K562 (cell line): Measurements from ENCODE around the gene ITSN1. TPM values are rescaled to one million over a fixed set of nuclear protein-coding genes. Genes with fewer than 3 reads are reported as not detected.

Experiments used
- ATAC-seq: fragments of 200-7000 bp; cut with Tn5 transposase; 3 replicates; pipeline ENCODE4 v1.9.1; 2020; ENCODE audit warnings: moderate library complexity
- BruUV-seq: library from RNA; stranded (reverse); fragments of 400-500 nt; replicated peaks from 2 replicates; lab custom pipeline; 2021; lab: Mats Ljungman, UMichigan
- CTCF ChIA-PET: fragments of 300-600 bp; formaldehyde crosslinking; extraction: SDS; loops from one replicate; lab custom pipeline; 2021; ENCODE audit warnings: low intra/inter-chr PET ratio; lab: Yijun Ruan, JAX
- POLR2A ChIA-PET: fragments of 300-600, 350-650 bp; sonication (Branson Sonifier 250); formaldehyde crosslinking; extraction: SDS; loops from one replicate; lab custom pipeline; 2021; ENCODE audit warnings: antibody characterized with exemption, inconsistent platforms; lab: Yijun Ruan, JAX
- DNase-seq, 4 experiments: peaks; one replicate each; pipeline versions ENCODE4 v3.0.0 to v3.0.0-alpha.2; 2011 to 2018; ENCODE audit warnings: low spot score in 3 of 4, mixed read lengths in 3 of 4; ENCODE audit errors: extremely low read depth in 1 of 4
- FAIRE-seq: peaks from 2 replicates; lab custom pipeline; 2011; peaks lifted over from hg19 to GRCh38; lab: Jason Lieb, UNC
- H2AFZ ChIP-seq: 2 replicates; pipeline ENCODE4 v1.6.0; 2011; ENCODE audit warnings: low read depth, low read length, control low read depth, inconsistent platforms
- H3K27ac ChIP-seq: fragments of 200-600 bp; 3 replicates; pipeline ENCODE4 v1.8.0; 2011; ENCODE audit warnings: low read depth, mild to moderate bottlenecking, control low read depth, inconsistent platforms, low read length, moderate library complexity, mixed read lengths; ENCODE audit errors: extremely low read depth
- H3K27me3 ChIP-seq, 2 experiments: fragments of 300-600 bp in 1 of 2; 2 replicates in 1 of 2; 3 replicates in 1 of 2; pipeline versions ENCODE4 v1.6.0 to v1.8.0; 2011; ENCODE audit warnings: inconsistent platforms in 2 of 2, low read length in 2 of 2, mild to moderate bottlenecking in 1 of 2, mixed read lengths in 1 of 2, moderate library complexity in 1 of 2; ENCODE audit not compliant: control insufficient read depth in 2 of 2, insufficient read depth in 2 of 2
- H3K36me3 ChIP-seq: fragments of 300-600 bp; 3 replicates; pipeline ENCODE4 v1.8.0; 2011; ENCODE audit warnings: mild to moderate bottlenecking, low read length, inconsistent platforms; ENCODE audit not compliant: control insufficient read depth, insufficient read depth
- H3K4me1 ChIP-seq, 2 experiments: fragments of 200-600 bp in 1 of 2; replicated peaks in 1 of 2; 2 replicates in 1 of 2; 3 replicates in 1 of 2; pipeline versions ENCODE4 v1.5.1 to v1.8.0; 2011; ENCODE audit warnings: inconsistent platforms in 2 of 2, low read length in 2 of 2, mild to moderate bottlenecking in 1 of 2, mixed read lengths in 1 of 2, moderate library complexity in 1 of 2; ENCODE audit not compliant: control insufficient read depth in 2 of 2, insufficient read depth in 2 of 2
- H3K4me2 ChIP-seq: 2 replicates; pipeline ENCODE4 v1.6.1; 2011; ENCODE audit warnings: low read length, control low read depth, inconsistent platforms, mixed read lengths; ENCODE audit not compliant: insufficient read depth
- H3K4me3 ChIP-seq: fragments of 200-600 bp; sonication (generic), shearing (Covaris generic); 2 replicates; pipeline ENCODE4 v1.5.1; 2016; ENCODE audit warnings: control low read depth, inconsistent platforms
- H3K79me2 ChIP-seq: fragments of 200-600 bp; 3 replicates; pipeline ENCODE4 v1.8.0; 2011; ENCODE audit warnings: low read length, inconsistent platforms; ENCODE audit not compliant: control insufficient read depth, insufficient read depth
- H3K9ac ChIP-seq, 2 experiments: 2 replicates each; pipeline versions ENCODE4 v1.6.0 to v1.6.1; 2011; ENCODE audit warnings: low read depth in 2 of 2, low read length in 2 of 2, control low read depth in 1 of 2, inconsistent platforms in 1 of 2, mild to moderate bottlenecking in 1 of 2, mixed read lengths in 1 of 2; ENCODE audit not compliant: insufficient read depth in 1 of 2
- H3K9me1 ChIP-seq: one replicate; pipeline ENCODE4 v1.6.0; 2011; ENCODE audit warnings: inconsistent platforms, mild to moderate bottlenecking, low read length, moderate library complexity; ENCODE audit not compliant: control insufficient read depth, insufficient read depth
- H3K9me3 ChIP-seq: replicated peaks from 2 replicates; pipeline ENCODE4 v1.5.1; 2011; ENCODE audit warnings: low read depth, low read length, inconsistent platforms; ENCODE audit not compliant: control insufficient read depth, insufficient read depth
- H4K20me1 ChIP-seq: replicated peaks from 2 replicates; pipeline ENCODE4 v1.6.1; 2011; ENCODE audit warnings: low read length, inconsistent platforms, mixed read lengths; ENCODE audit not compliant: control insufficient read depth, insufficient read depth
- CBX2 ChIP-seq: fragments of 200-600 bp; sonication (generic); IDR thresholded peaks from one replicate; pipeline ENCODE4 v1.6.1; 2012; ENCODE audit warnings: mild to moderate bottlenecking, low read length, inconsistent platforms; ENCODE audit not compliant: insufficient read depth, poor library complexity, severe bottlenecking
- ERF ChIP-seq: fragments of 450-650 bp; formaldehyde crosslinking; IDR thresholded peaks from 2 replicates; pipeline ENCODE4 v1.4.0; 2020; ENCODE audit warnings: mild to moderate bottlenecking, mixed read lengths
- NFE2L1 ChIP-seq: fragments of 450-650 bp; IDR thresholded peaks from 2 replicates; pipeline ENCODE4 v1.6.1; 2016; ENCODE audit warnings: missing genetic modification characterization, low read depth, mild to moderate bottlenecking, missing compliant biosample characterization, moderate library complexity, borderline replicate concordance
- OTX1 ChIP-seq: fragments of 450-650 bp; formaldehyde crosslinking; IDR thresholded peaks from 2 replicates; pipeline ENCODE4 v1.4.0; 2022; ENCODE audit warnings: mild to moderate bottlenecking
- SPI1 ChIP-seq: IDR thresholded peaks from 2 replicates; pipeline ENCODE4 v1.6.1; 2011; ENCODE audit warnings: low read depth, low read length, control low read depth, borderline replicate concordance
- YY1 ChIP-seq, 3 experiments: IDR thresholded peaks; 2 replicates each; pipeline ENCODE4 v1.6.1; 2011; ENCODE audit warnings: low read length in 2 of 3, mild to moderate bottlenecking in 2 of 3, moderate library complexity in 2 of 3, borderline replicate concordance in 1 of 3, control low read depth in 1 of 3, low read depth in 1 of 3; ENCODE audit not compliant: insufficient read depth in 3 of 3, insufficient replicate concordance in 2 of 3, control insufficient read depth in 1 of 3, insufficient read length in 1 of 3; ENCODE audit errors: extremely low read depth in 1 of 3
- ZBTB7A ChIP-seq: IDR thresholded peaks from 2 replicates; pipeline ENCODE4 v1.6.1; 2011; ENCODE audit warnings: low read depth, mild to moderate bottlenecking, low read length, moderate library complexity, borderline replicate concordance; ENCODE audit not compliant: control insufficient read depth
- ZNF384 ChIP-seq: IDR thresholded peaks from 2 replicates; pipeline ENCODE4 v1.6.1; 2012; ENCODE audit warnings: low read depth, low read length, improper control_type of control experiment
- ZSCAN29 ChIP-seq: fragments of 450-650 bp; IDR thresholded peaks from 2 replicates; pipeline ENCODE4 v1.6.1; 2017
- WGBS: fragments of 100-300 bp; shearing (Covaris generic); methylation state at CpG from one replicate; pipeline ENCODE4 v1.1.6; 2016; ENCODE audit warnings: low coverage, mixed read lengths; ENCODE audit not compliant: insufficient coverage; ENCODE audit errors: missing lambda C conversion rate; 5-methylcytosine and 5-hydroxymethylcytosine counted together
- in situ Hi-C: fragments of 300-500 bp; cut with MboI; formaldehyde crosslinking; loops from 4 replicates; pipeline ENCODE4 v1.15.0; 2018; ENCODE audit warnings: inconsistent platforms, mixed read lengths
- intact Hi-C: fragments of 100-400 bp; cut with micrococcal nuclease; formaldehyde crosslinking; loops from 2 replicates; pipeline ENCODE4 v1.14.2; 2022
- polyA plus RNA-seq, 8 experiments: library from polyadenylated mRNA; depleted of rRNA in 4 of 8; stranded (reverse) in 5 of 8; unstranded in 3 of 8; fragments of >200 nt; fragmentation: Nextera tagmentation in 2 of 8; fragmentation: Illumina TruSeq in 1 of 8; extraction: Ambion mirVana in 2 of 8; extraction: Trizol in 1 of 8; gene quantifications; 2 replicates each; pipeline versions ENCODE4 v1.2.1 to v1.2.3, GENCODE V29; 2011 to 2014; ENCODE audit warnings: inconsistent platforms in 1 of 8, missing spikeins in 1 of 8
- total RNA-seq, 7 experiments: library from RNA; depleted of rRNA in 6 of 7; stranded (reverse); fragments of >200 nt in 6 of 7; fragmentation: Illumina TruSeq in 2 of 7; extraction: Trizol in 2 of 7; gene quantifications; 2 replicates each; pipeline versions ENCODE4 v1.2.1 to v1.2.3, GENCODE V29; 2011 to 2021; ENCODE audit warnings: low replicate concordance in 1 of 7
- TF ChIP-seq, protein P1 (sequence below): fragments of 250-450 bp; sonication (Bioruptor Pico); IDR thresholded peaks from 2 replicates; pipeline ENCODE4 v1.8.0; 2022; ENCODE audit warnings: moderate library complexity, mild to moderate bottlenecking, inconsistent platforms

Gene ITSN1
- total and polyA plus RNA-seq, 9 of the 15 experiments (the other 6 are each of a cell fraction or from before 2014, with no cell fraction given) = 1.1 to 12.6 (median 4.8) TPM

GRCh38 chr21:33733601-33734000 is 91.3 kb downstream of the ITSN1 start:
- WGBS = 17% methylated on average over 2 of the region's 2 CpGs
- Histone ChIP-seq H3K9me3 (no peaks in the 10 kb centered on the region), H3K27ac (no peak overlapping the region), H3K36me3 (no peaks in the 10 kb centered on the region), H3K79me2 (no peaks in the 10 kb centered on the region), H3K9ac (no peak overlapping the region), H3K9me1 (no peaks in the 10 kb centered on the region), H2AFZ (no peak overlapping the region), H3K4me2 (no peak overlapping the region), H3K4me1 (peaks cover 0 to 3% of the 10 kb centered on the region in 2 experiments; a peak in 1 of 5 replicates), H4K20me1 (no peaks in the 10 kb centered on the region), H3K4me3 (no peak overlapping the region), H3K27me3 (no peaks in the 10 kb centered on the region)
- FAIRE-seq (no peak), ATAC-seq (no peak), DNase-seq (no peak)
- no peak for TF ChIP-seq ZSCAN29
- ChIA-PET POLR2A (interaction anchor here (0.8 to 1.6 kb wide), 3 partner anchors 8 to 25 kb away, joined by 3 to 4 read pairs (median 3); no protein-coding TSS in a partner anchor), CTCF (no interaction called here)
- intact Hi-C loops (no loop called here), in situ Hi-C loops (no loop called here)
- BruUV-seq = no TSS peak

GRCh38 chr21:33734291-33734690 is 92.0 kb downstream of the ITSN1 start:
- no peak overlapping the region for H3K4me3 ChIP-seq
- no peaks in the 10 kb centered on the region for H3K79me2 ChIP-seq
- in situ Hi-C loops = no loop called here
- H3K4me1 ChIP-seq = peaks cover 0 to 3% of the 10 kb centered on the region in 2 experiments; a peak in 1 of 5 replicates
- BruUV-seq = no TSS peak
- POLR2A ChIA-PET = interaction anchor here (0.8 to 1.6 kb wide), 3 partner anchors 8 to 24 kb away, joined by 3 to 4 read pairs (median 3); no protein-coding TSS in a partner anchor
- intact Hi-C loops = no loop called here
- no peak overlapping the region for H3K27ac ChIP-seq
- H3K4me2 ChIP-seq = no peak overlapping the region
- CTCF ChIA-PET = no interaction called here
- ATAC-seq (no peak), FAIRE-seq (no peak), DNase-seq (no peak)
- no peaks in the 10 kb centered on the region for H3K36me3 ChIP-seq
- WGBS = 32% methylated on average over 3 of the region's 3 CpGs
- TF ChIP-seq CBX2 (no peak), ZNF384 (no peak), ZBTB7A (no peak), SPI1 (no peak), OTX1 (CRISPR knock-in tag) (no peak), NFE2L1 (tag) (no peak), YY1 (IDR thresholded peaks at IDR 0.05; ENCODE audit: borderline replicate concordance in 1 of 3, control insufficient read depth in 1 of 3, extremely low read depth in 1 of 3, insufficient read depth in 3 of 3, insufficient read length in 1 of 3, insufficient replicate concordance in 2 of 3, low read depth in 1 of 3, low read length in 2 of 3) (no peak), ERF (CRISPR knock-in tag) (no peak)
- TF ChIP-seq, protein P1, sequence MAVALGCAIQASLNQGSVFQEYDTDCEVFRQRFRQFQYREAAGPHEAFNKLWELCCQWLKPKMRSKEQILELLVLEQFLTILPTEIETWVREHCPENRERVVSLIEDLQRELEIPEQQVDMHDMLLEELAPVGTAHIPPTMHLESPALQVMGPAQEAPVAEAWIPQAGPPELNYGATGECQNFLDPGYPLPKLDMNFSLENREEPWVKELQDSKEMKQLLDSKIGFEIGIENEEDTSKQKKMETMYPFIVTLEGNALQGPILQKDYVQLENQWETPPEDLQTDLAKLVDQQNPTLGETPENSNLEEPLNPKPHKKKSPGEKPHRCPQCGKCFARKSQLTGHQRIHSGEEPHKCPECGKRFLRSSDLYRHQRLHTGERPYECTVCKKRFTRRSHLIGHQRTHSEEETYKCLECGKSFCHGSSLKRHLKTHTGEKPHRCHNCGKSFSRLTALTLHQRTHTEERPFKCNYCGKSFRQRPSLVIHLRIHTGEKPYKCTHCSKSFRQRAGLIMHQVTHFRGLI = no peak
- no peaks in the 10 kb centered on the region for H3K27me3 ChIP-seq
- no peak overlapping the region for H3K9ac ChIP-seq
- H3K9me3 ChIP-seq = no peaks in the 10 kb centered on the region
- H3K9me1 ChIP-seq = no peaks in the 10 kb centered on the region
- no peaks in the 10 kb centered on the region for H4K20me1 ChIP-seq
- no peak overlapping the region for H2AFZ ChIP-seq
